Endothelial cell of umbilical vein (primary cell): ENCODE data around the gene SAPCD2. TPM values are rescaled to one million over a fixed set of nuclear protein-coding genes. Genes with fewer than 3 reads are reported as not detected.

Experiments
- BruUV-seq: library from RNA; stranded (reverse); fragments of 400-500 nt; replicated peaks from 2 replicates; lab custom pipeline; 2021; lab: Mats Ljungman, UMichigan
- CTCF ChIA-PET: fragments of 300-600, 350-600 bp; sonication (Branson Sonifier 250); formaldehyde crosslinking; loops from one replicate; lab custom pipeline; 2021; ENCODE audit warnings: antibody characterized with exemption, inconsistent platforms; lab: Charles Lee
- POLR2A ChIA-PET: fragments of 300-600, 350-600 bp; sonication (Branson Sonifier 250); formaldehyde crosslinking; loops from one replicate; lab custom pipeline; 2021; ENCODE audit warnings: antibody characterized with exemption, inconsistent platforms; lab: Charles Lee
- DNase-seq: peaks from one replicate; pipeline ENCODE4 v3.0.0-alpha.2; 2011; ENCODE audit warnings: low read depth, low spot score
- FAIRE-seq: peaks from 2 replicates; lab custom pipeline; 2011; peaks lifted over from hg19 to GRCh38; lab: Jason Lieb, UNC
- H2AFZ ChIP-seq: 2 replicates; pipeline ENCODE4 v1.6.0; 2012; ENCODE audit warnings: low read depth, low read length, control low read depth, inconsistent platforms
- H3K27ac ChIP-seq: 2 replicates; pipeline ENCODE4 v1.5.1; 2011; ENCODE audit warnings: low read depth, mild to moderate bottlenecking, control low read depth, low read length, moderate library complexity; ENCODE audit not compliant: insufficient read depth
- H3K27me3 ChIP-seq, 2 experiments: 2 replicates each; pipeline versions ENCODE4 v1.6.0 to v1.6.1; 2011; ENCODE audit warnings: low read length in 2 of 2, mixed read lengths in 1 of 2; ENCODE audit not compliant: control insufficient read depth in 2 of 2, insufficient read depth in 2 of 2
- H3K36me3 ChIP-seq, 2 experiments: 2 replicates in 1 of 2; 3 replicates in 1 of 2; pipeline ENCODE4 v1.5.1; 2011; ENCODE audit warnings: low read length in 2 of 2, mild to moderate bottlenecking in 1 of 2, moderate library complexity in 1 of 2; ENCODE audit not compliant: control insufficient read depth in 2 of 2, insufficient read depth in 2 of 2; ENCODE audit errors: extremely low read depth in 1 of 2
- H3K4me1 ChIP-seq: 3 replicates; pipeline ENCODE4 v1.5.1; 2011; ENCODE audit warnings: mild to moderate bottlenecking, low read length; ENCODE audit not compliant: control insufficient read depth, insufficient read depth; ENCODE audit errors: extremely low read depth
- H3K4me2 ChIP-seq: 2 replicates; pipeline ENCODE4 v1.6.1; 2011; ENCODE audit warnings: low read length, control low read depth, mixed read lengths; ENCODE audit not compliant: insufficient read depth
- H3K4me3 ChIP-seq, 3 experiments: fragments of 200-600 bp in 1 of 3; sonication (generic), shearing (Covaris generic) in 1 of 3; replicated peaks in 1 of 3; 2 replicates each; pipeline ENCODE4 v1.5.1; 2011 to 2016; ENCODE audit warnings: control low read depth in 3 of 3, low read length in 3 of 3, mild to moderate bottlenecking in 2 of 3, inconsistent platforms in 1 of 3, low read depth in 1 of 3, moderate library complexity in 1 of 3; ENCODE audit not compliant: insufficient read depth in 1 of 3
- H3K79me2 ChIP-seq: 2 replicates; pipeline ENCODE4 v1.6.0; 2012; ENCODE audit warnings: low read length, inconsistent platforms; ENCODE audit not compliant: control insufficient read depth, insufficient read depth
- H3K9ac ChIP-seq: replicated peaks from 2 replicates; pipeline ENCODE3; 2011; ENCODE audit warnings: low read length, control low read depth; ENCODE audit not compliant: insufficient read depth; ENCODE audit errors: extremely low read depth
- H3K9me1 ChIP-seq: replicated peaks from 3 replicates; pipeline ENCODE4 v1.6.0; 2011; ENCODE audit warnings: mild to moderate bottlenecking, low read length; ENCODE audit not compliant: control insufficient read depth, insufficient read depth; ENCODE audit errors: extremely low read depth
- H3K9me3 ChIP-seq: replicated peaks from 2 replicates; pipeline ENCODE4 v1.5.1; 2012; ENCODE audit warnings: low read length, inconsistent platforms; ENCODE audit not compliant: control insufficient read depth, insufficient read depth
- H4K20me1 ChIP-seq: replicated peaks from 2 replicates; pipeline ENCODE3; 2011; ENCODE audit warnings: mild to moderate bottlenecking, low read length; ENCODE audit not compliant: control insufficient read depth, insufficient read depth; ENCODE audit errors: extremely low read depth
- EZH2 ChIP-seq: IDR thresholded peaks from 2 replicates; pipeline ENCODE4 v1.6.1; 2012; ENCODE audit warnings: borderline replicate concordance, low read depth, mild to moderate bottlenecking, moderate library complexity, low read length, inconsistent platforms; ENCODE audit not compliant: severe bottlenecking
- FOS ChIP-seq: IDR thresholded peaks from 2 replicates; pipeline ENCODE4 v1.6.1; 2011; ENCODE audit warnings: mild to moderate bottlenecking, low read length, moderate library complexity, borderline replicate concordance; ENCODE audit not compliant: insufficient read depth
- GATA2 ChIP-seq: IDR thresholded peaks from 2 replicates; pipeline ENCODE4 v1.7.0; 2011; ENCODE audit warnings: low read depth, mild to moderate bottlenecking, moderate library complexity, mixed read lengths, low read length; ENCODE audit not compliant: insufficient read length, insufficient read depth
- JUN ChIP-seq: IDR thresholded peaks from 2 replicates; pipeline ENCODE4 v1.6.1; 2011; ENCODE audit warnings: borderline replicate concordance, low read depth; ENCODE audit not compliant: insufficient read length, insufficient read depth
- MYC ChIP-seq: IDR thresholded peaks from one replicate; pipeline ENCODE4 v1.6.1; 2011; ENCODE audit warnings: mild to moderate bottlenecking, low read depth, low read length
- POLR2A ChIP-seq: IDR thresholded peaks from 2 replicates; pipeline ENCODE4 v1.6.1; 2012; ENCODE audit warnings: low read depth, mild to moderate bottlenecking, control low read depth, low read length
- POLR2AphosphoS5 ChIP-seq: IDR thresholded peaks from 2 replicates; pipeline ENCODE4 v1.6.1; 2012; ENCODE audit warnings: low read depth, mild to moderate bottlenecking, control low read depth, low read length, moderate library complexity; ENCODE audit not compliant: insufficient read depth
- dilution Hi-C: fragments of 300-500 bp; cut with MboI; formaldehyde crosslinking; loops from one replicate; pipeline ENCODE4 v1.15.0; 2019; ENCODE audit warnings: low sequenced_read_pairs; ENCODE audit not compliant: extremely low pct_ligation_motif_present
- intact Hi-C: fragments of 100-400 bp; cut with micrococcal nuclease; formaldehyde crosslinking; loops from one replicate; pipeline ENCODE4 v1.10.0; 2022
- polyA plus RNA-seq, 4 experiments: library from polyadenylated mRNA; depleted of rRNA in 3 of 4; stranded (reverse) in 3 of 4; unstranded in 1 of 4; fragments of >200 nt; gene quantifications; 2 replicates each; pipeline versions ENCODE4 v1.2.1 to v1.2.3, GENCODE V29; 2011 to 2012; ENCODE audit warnings: missing spikeins in 1 of 4
- total RNA-seq: library from RNA; stranded (reverse); gene quantifications from 2 replicates; pipeline ENCODE4 v1.2.3, GENCODE V29; 2021
- TF ChIP-seq, protein P1 (sequence below): IDR thresholded peaks from 2 replicates; pipeline ENCODE4 v1.6.1; 2011; ENCODE audit not compliant: insufficient read depth, insufficient read length
- TF ChIP-seq, protein P2 (sequence below), 2 donors: IDR thresholded peaks; 1 replicate in 1 of 2; 2 replicates in 1 of 2; pipeline ENCODE4 v1.5.1; 2011; ENCODE audit warnings: low read length in 2 of 2, mild to moderate bottlenecking in 2 of 2, moderate library complexity in 2 of 2, control low read depth in 1 of 2, inconsistent platforms in 1 of 2, low read depth in 1 of 2; ENCODE audit not compliant: insufficient read depth in 1 of 2; ENCODE audit errors: extremely low read depth in 1 of 2

Gene SAPCD2
- total and polyA plus RNA-seq, 2 donors (not counting 3 experiments of a cell fraction or from before 2014, with no cell fraction given): 11.5 to 27.8 TPM

GRCh38 chr9:137069508-137070091 is 757 bp downstream of the SAPCD2 start:
- Histone ChIP-seq H3K9me3 (no peaks in the 10 kb centered on the region), H3K4me3 (peak overlapping the region; percentile 37 to 49 (median 39)), H3K36me3 (no peaks in the 10 kb centered on the region), H3K27ac (no peak overlapping the region), H3K79me2 (peaks cover 9% of the 10 kb centered on the region), H3K4me1 (peaks cover 11% of the 10 kb centered on the region), H3K27me3 (no peaks in the 10 kb centered on the region), H4K20me1 (no peaks in the 10 kb centered on the region), H3K4me2 (peak overlapping the region; percentile 69), H2AFZ (no peak overlapping the region), H3K9ac (no peak overlapping the region), H3K9me1 (no peaks in the 10 kb centered on the region)
- FAIRE-seq: no peak
- BruUV-seq: no TSS peak
- DNase-seq: no peak
- dilution Hi-C loops: no loop called here
- TF ChIP-seq, protein P1, sequence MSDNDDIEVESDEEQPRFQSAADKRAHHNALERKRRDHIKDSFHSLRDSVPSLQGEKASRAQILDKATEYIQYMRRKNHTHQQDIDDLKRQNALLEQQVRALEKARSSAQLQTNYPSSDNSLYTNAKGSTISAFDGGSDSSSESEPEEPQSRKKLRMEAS: no peak
- TF ChIP-seq EZH2: no peak
- TF ChIP-seq MYC: no peak
- TF ChIP-seq, protein P2, sequence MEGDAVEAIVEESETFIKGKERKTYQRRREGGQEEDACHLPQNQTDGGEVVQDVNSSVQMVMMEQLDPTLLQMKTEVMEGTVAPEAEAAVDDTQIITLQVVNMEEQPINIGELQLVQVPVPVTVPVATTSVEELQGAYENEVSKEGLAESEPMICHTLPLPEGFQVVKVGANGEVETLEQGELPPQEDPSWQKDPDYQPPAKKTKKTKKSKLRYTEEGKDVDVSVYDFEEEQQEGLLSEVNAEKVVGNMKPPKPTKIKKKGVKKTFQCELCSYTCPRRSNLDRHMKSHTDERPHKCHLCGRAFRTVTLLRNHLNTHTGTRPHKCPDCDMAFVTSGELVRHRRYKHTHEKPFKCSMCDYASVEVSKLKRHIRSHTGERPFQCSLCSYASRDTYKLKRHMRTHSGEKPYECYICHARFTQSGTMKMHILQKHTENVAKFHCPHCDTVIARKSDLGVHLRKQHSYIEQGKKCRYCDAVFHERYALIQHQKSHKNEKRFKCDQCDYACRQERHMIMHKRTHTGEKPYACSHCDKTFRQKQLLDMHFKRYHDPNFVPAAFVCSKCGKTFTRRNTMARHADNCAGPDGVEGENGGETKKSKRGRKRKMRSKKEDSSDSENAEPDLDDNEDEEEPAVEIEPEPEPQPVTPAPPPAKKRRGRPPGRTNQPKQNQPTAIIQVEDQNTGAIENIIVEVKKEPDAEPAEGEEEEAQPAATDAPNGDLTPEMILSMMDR (IDR thresholded peaks at IDR 0.05; ENCODE audit: extremely low read depth in 1 of 2, insufficient read depth in 1 of 2, low read depth in 1 of 2, low read length in 2 of 2): no peak
- no peak for TF ChIP-seq JUN
- no peak for TF ChIP-seq POLR2AphosphoS5
- no peak for TF ChIP-seq FOS
- TF ChIP-seq POLR2A: no peak
- no peak for TF ChIP-seq GATA2
- intact Hi-C loops: no loop called here
- CTCF ChIA-PET: interaction anchor here (1.0 to 8.0 kb wide), 8 partner anchors 14 to 122 kb away, joined by 3 to 152 read pairs (median 4); partner anchors contain the start of genes ABCA2 and NPDC1
- POLR2A ChIA-PET: interaction anchor here (0.9 kb wide), 1 partner anchor 17 kb away, joined by 4 read pairs; the partner anchor contains the start of gene MAN1B1
